Stimulated activated naive CD8-positive, alpha-beta T cell treated with anti-CD3 and anti-CD28 coated beads, Interleukin-15, amount 100 ng/mL, for 72 hours (primary cell): ENCODE measurements around the gene ATG16L1.

ENCODE experiments used
- ATAC-seq: fragments of 150-1000 bp; cut with Tn5 transposase; 2 replicates; pipeline ENCODE4 v1.10.0; 2021; ENCODE audit warnings: mild to moderate bottlenecking, moderate library complexity
- DNase-seq, 2 donors: peaks; one replicate each; pipeline ENCODE4 v3.0.0; 2021 to 2022
- H3K27ac Mint-ChIP-seq, 2 donors: one replicate each; pipeline ENCODE4 v1.8.0; 2022; ENCODE audit warnings: mild to moderate bottlenecking in 2 of 2, mixed read lengths in 2 of 2, moderate library complexity in 2 of 2
- H3K27me3 Mint-ChIP-seq: one replicate; pipeline ENCODE4 v1.8.0; 2022; ENCODE audit warnings: mixed read lengths
- H3K4me1 Mint-ChIP-seq: one replicate; pipeline ENCODE4 v1.8.0; 2022; ENCODE audit warnings: mild to moderate bottlenecking, mixed read lengths
- H3K4me3 Mint-ChIP-seq, 2 donors: one replicate each; pipeline ENCODE4 v1.8.0; 2022; ENCODE audit warnings: mild to moderate bottlenecking in 2 of 2, mixed read lengths in 2 of 2, moderate library complexity in 1 of 2
- H3K9me3 Mint-ChIP-seq, 2 donors: one replicate each; pipeline ENCODE4 v1.8.0; 2022; ENCODE audit warnings: mixed read lengths in 2 of 2

ATG16L1 gene

GRCh38 chr2:233221378-233222063 is 30.0 kb upstream of the ATG16L1 start:
- H3K27ac Mint-ChIP-seq, result no peak overlapping the region

GRCh38 chr2:233223059-233223894 is 28.2 kb upstream of the ATG16L1 start:
- DNase-seq, result no peak
- H3K4me3 Mint-ChIP-seq, result no peak overlapping the region
- no peaks in the 10 kb centered on the region for H3K9me3 Mint-ChIP-seq
- no peaks in the 10 kb centered on the region for H3K27me3 Mint-ChIP-seq
- no peak for ATAC-seq
- H3K27ac Mint-ChIP-seq, result no peak overlapping the region
- H3K4me1 Mint-ChIP-seq, result peaks cover 17% of the 10 kb centered on the region

More at GRCh38 chr2:233221378-233222063, 30.0 kb upstream of the ATG16L1 start:
- ATAC-seq, result no peak
- Mint-ChIP-seq H3K27me3 (no peaks in the 10 kb centered on the region), H3K4me3 (no peak overlapping the region), H3K4me1 (peaks cover 12% of the 10 kb centered on the region), H3K9me3 (no peaks in the 10 kb centered on the region)
- DNase-seq, result no peak

- Mint-ChIP-seq H3K4me1 (peaks cover 35% of the 10 kb centered on the region), H3K27ac (no peak overlapping the region), H3K4me3 (no peak overlapping the region), H3K27me3 (no peaks in the 10 kb centered on the region), H3K9me3 (no peaks in the 10 kb centered on the region)
- no peak for ATAC-seq
- no peak for DNase-seq
These were observed 26.0 kb upstream of the ATG16L1 start for GRCh38 chr2:233225230-233226068.

GRCh38 chr2:233226511-233227031 is 24.9 kb upstream of the ATG16L1 start:
- Mint-ChIP-seq H3K27ac (no peak overlapping the region), H3K9me3 (no peaks in the 10 kb centered on the region), H3K4me1 (peaks cover 47% of the 10 kb centered on the region), H3K27me3 (no peaks in the 10 kb centered on the region), H3K4me3 (no peak overlapping the region)
- DNase-seq (no peak), ATAC-seq (no peak)

- Mint-ChIP-seq H3K4me3 (no peak overlapping the region), H3K9me3 (no peaks in the 10 kb centered on the region), H3K27me3 (no peaks in the 10 kb centered on the region), H3K27ac (no peak overlapping the region), H3K4me1 (peaks cover 55% of the 10 kb centered on the region)
- no peak for DNase-seq
- no peak for ATAC-seq
These were observed 24.0 kb upstream of the ATG16L1 start for GRCh38 chr2:233227346-233227978.

- ATAC-seq (no peak), DNase-seq (no peak)
- peaks cover 65% of the 10 kb centered on the region for H3K4me1 Mint-ChIP-seq
- no peaks in the 10 kb centered on the region for H3K9me3 Mint-ChIP-seq
- no peak overlapping the region for H3K4me3 Mint-ChIP-seq
- no peaks in the 10 kb centered on the region for H3K27me3 Mint-ChIP-seq
- no peak overlapping the region for H3K27ac Mint-ChIP-seq
These were observed 23.1 kb upstream of the ATG16L1 start for GRCh38 chr2:233228376-233228775.

- ATAC-seq, result no peak
- Mint-ChIP-seq H3K4me1 (peaks cover 74% of the 10 kb centered on the region), H3K27ac (peak overlapping the region in 1 of 2 donors; percentile 60)
These were observed 17.7 kb upstream of the ATG16L1 start for GRCh38 chr2:233233618-233234230.

GRCh38 chr2:233234264-233234663 is 17.2 kb upstream of the ATG16L1 start:
- H3K4me3 Mint-ChIP-seq, result peak overlapping the region; percentile 52 to 71
- no peaks in the 10 kb centered on the region for H3K27me3 Mint-ChIP-seq
- DNase-seq, result peak; percentile 50 to 55
- H3K4me1 Mint-ChIP-seq, result peaks cover 74% of the 10 kb centered on the region
- peak overlapping the region in 1 of 2 donors; percentile 92 for H3K27ac Mint-ChIP-seq
- peak; percentile 70 for ATAC-seq
- H3K9me3 Mint-ChIP-seq, result peaks cover 0 to 9% of the 10 kb centered on the region in 2 donors

More at GRCh38 chr2:233233618-233234230, 17.7 kb upstream of the ATG16L1 start:
- H3K9me3 Mint-ChIP-seq, result peaks cover 0 to 5% of the 10 kb centered on the region in 2 donors
- peak overlapping the region; percentile 52 to 71 for H3K4me3 Mint-ChIP-seq
- no peaks in the 10 kb centered on the region for H3K27me3 Mint-ChIP-seq
- DNase-seq, result no peak

GRCh38 chr2:233234996-233235395 is 16.5 kb upstream of the ATG16L1 start:
- no peak overlapping the region for H3K27ac Mint-ChIP-seq
- peaks cover 74% of the 10 kb centered on the region for H3K4me1 Mint-ChIP-seq
- ATAC-seq (no peak), DNase-seq (no peak)
- H3K9me3 Mint-ChIP-seq, result peaks cover 0 to 9% of the 10 kb centered on the region in 2 donors
- H3K4me3 Mint-ChIP-seq, result no peak overlapping the region
- no peaks in the 10 kb centered on the region for H3K27me3 Mint-ChIP-seq

- DNase-seq, result no peak
- Mint-ChIP-seq H3K4me3 (no peak overlapping the region), H3K27ac (no peak overlapping the region), H3K4me1 (peaks cover 73% of the 10 kb centered on the region), H3K9me3 (peaks cover 0 to 9% of the 10 kb centered on the region in 2 donors), H3K27me3 (no peaks in the 10 kb centered on the region)
- no peak for ATAC-seq
These were observed 15.5 kb upstream of the ATG16L1 start for GRCh38 chr2:233235977-233236376.

- H3K4me3 Mint-ChIP-seq, result no peak overlapping the region
These were observed 14.5 kb upstream of the ATG16L1 start for GRCh38 chr2:233236820-233237589.

GRCh38 chr2:233240897-233241296 is 10.6 kb upstream of the ATG16L1 start:
- H3K9me3 Mint-ChIP-seq, result peaks cover 0 to 9% of the 10 kb centered on the region in 2 donors
- peak overlapping the region; percentile 54 to 66 for H3K4me3 Mint-ChIP-seq
- peaks cover 66% of the 10 kb centered on the region for H3K4me1 Mint-ChIP-seq
- DNase-seq, result peak; percentile 27 to 29
- no peaks in the 10 kb centered on the region for H3K27me3 Mint-ChIP-seq
- peak; percentile 78 for ATAC-seq
- H3K27ac Mint-ChIP-seq, result no peak overlapping the region

More at GRCh38 chr2:233236820-233237589, 14.5 kb upstream of the ATG16L1 start:
- Mint-ChIP-seq H3K4me1 (peaks cover 73% of the 10 kb centered on the region), H3K27me3 (no peaks in the 10 kb centered on the region), H3K27ac (no peak overlapping the region), H3K9me3 (peaks cover 0 to 9% of the 10 kb centered on the region in 2 donors)
- DNase-seq, result no peak
- no peak for ATAC-seq

GRCh38 chr2:233241803-233242202 is 9.7 kb upstream of the ATG16L1 start:
- no peak for DNase-seq
- H3K4me1 Mint-ChIP-seq, result peaks cover 73% of the 10 kb centered on the region
- H3K4me3 Mint-ChIP-seq, result peak overlapping the region; percentile 20 to 66
- H3K9me3 Mint-ChIP-seq, result peaks cover 0 to 9% of the 10 kb centered on the region in 2 donors
- no peaks in the 10 kb centered on the region for H3K27me3 Mint-ChIP-seq
- no peak for ATAC-seq
- peak overlapping the region in 1 of 2 donors; percentile 65 for H3K27ac Mint-ChIP-seq
